CD14-positive monocyte (primary cell): ENCODE data around the gene PSME1. TPM values are rescaled to one million over a fixed set of nuclear protein-coding genes. Genes with fewer than 3 reads are reported as not detected.

ENCODE experiments used
- DNase-seq, 3 donors: peaks; one replicate each; pipeline ENCODE4 v3.0.0-alpha.2; 2011 to 2022
- H2AFZ ChIP-seq: 2 replicates; pipeline ENCODE4 v1.6.0; 2012; ENCODE audit warnings: mild to moderate bottlenecking, low read depth, low read length, inconsistent platforms; ENCODE audit not compliant: insufficient read depth, poor library complexity, severe bottlenecking
- H3K27ac ChIP-seq, 2 donors: 1 replicate in 1 of 2; 2 replicates in 1 of 2; pipeline ENCODE4 v1.5.1; 2012 to 2013; ENCODE audit warnings: low read length in 2 of 2, control low read depth in 1 of 2, inconsistent platforms in 1 of 2, low read depth in 1 of 2, mild to moderate bottlenecking in 1 of 2
- H3K27me3 ChIP-seq, 2 donors: one replicate each; pipeline versions ENCODE4 v1.6.0 to v1.6.1; 2011 to 2013; ENCODE audit warnings: low read length in 2 of 2; ENCODE audit not compliant: control insufficient read depth in 2 of 2, insufficient read depth in 2 of 2
- H3K36me3 ChIP-seq, 2 donors: replicated peaks in 1 of 2; 1 replicate in 1 of 2; 2 replicates in 1 of 2; pipeline versions ENCODE4 v1.5.1 to v1.6.1; 2012 to 2013; ENCODE audit warnings: low read length in 2 of 2, control low read depth in 1 of 2, inconsistent platforms in 1 of 2, mild to moderate bottlenecking in 1 of 2; ENCODE audit not compliant: insufficient read depth in 2 of 2, control insufficient read depth in 1 of 2
- H3K4me1 ChIP-seq, 2 donors: 1 replicate in 1 of 2; 2 replicates in 1 of 2; pipeline versions ENCODE4 v1.5.1 to v1.6.1; 2012 to 2013; ENCODE audit warnings: low read length in 2 of 2, control low read depth in 1 of 2, inconsistent platforms in 1 of 2, mild to moderate bottlenecking in 1 of 2, moderate library complexity in 1 of 2; ENCODE audit not compliant: insufficient read depth in 2 of 2, control insufficient read depth in 1 of 2
- H3K4me2 ChIP-seq: replicated peaks from 2 replicates; pipeline ENCODE3; 2012; ENCODE audit warnings: low read length, moderate library complexity, mild to moderate bottlenecking; ENCODE audit not compliant: poor library complexity, severe bottlenecking; ENCODE audit errors: extremely low read depth
- H3K4me3 ChIP-seq, 3 experiments: fragments of 200-600 bp in 1 of 3; sonication (generic) in 1 of 3; replicated peaks in 1 of 3; 1 replicate in 2 of 3; 2 replicates in 1 of 3; pipeline ENCODE4 v1.5.1; 2011 to 2013; ENCODE audit warnings: low read length in 3 of 3, mild to moderate bottlenecking in 3 of 3, control low read depth in 2 of 3, low read depth in 2 of 3, inconsistent platforms in 1 of 3, moderate library complexity in 1 of 3
- H3K79me2 ChIP-seq: 2 replicates; pipeline ENCODE4 v1.6.0; 2012; ENCODE audit warnings: mild to moderate bottlenecking, control low read depth, inconsistent platforms, low read length, moderate library complexity; ENCODE audit not compliant: insufficient read depth
- H3K9ac ChIP-seq: 2 replicates; pipeline ENCODE4 v1.6.0; 2017; ENCODE audit warnings: low read length, mild to moderate bottlenecking; ENCODE audit not compliant: insufficient read depth, poor library complexity, severe bottlenecking
- H3K9me3 ChIP-seq, 2 donors: replicated peaks in 1 of 2; 1 replicate in 1 of 2; 2 replicates in 1 of 2; pipeline versions ENCODE4 v1.5.1 to v1.6.1; 2012 to 2013; ENCODE audit warnings: low read length in 2 of 2, control low read depth in 1 of 2; ENCODE audit not compliant: control insufficient read depth in 1 of 2, insufficient read depth in 1 of 2
- H4K20me1 ChIP-seq: 2 replicates; pipeline ENCODE4 v1.6.0; 2012; ENCODE audit warnings: mild to moderate bottlenecking, low read length, control low read depth, moderate library complexity; ENCODE audit not compliant: insufficient read depth
- H3K27ac Mint-ChIP-seq, 7 donors: one replicate each; pipeline ENCODE4 v1.8.0; 2020; ENCODE audit warnings: mild to moderate bottlenecking in 7 of 7, mixed read lengths in 7 of 7, moderate library complexity in 6 of 7, inconsistent platforms in 2 of 7
- H3K27me3 Mint-ChIP-seq, 3 donors: one replicate each; pipeline ENCODE4 v1.8.0; 2021 to 2022; ENCODE audit warnings: low read depth in 3 of 3, mild to moderate bottlenecking in 3 of 3, mixed read lengths in 3 of 3, moderate library complexity in 3 of 3, inconsistent platforms in 1 of 3
- H3K36me3 Mint-ChIP-seq, 2 donors: one replicate each; pipeline ENCODE4 v1.8.0; 2020; ENCODE audit warnings: mixed read lengths in 2 of 2, inconsistent platforms in 1 of 2, mild to moderate bottlenecking in 1 of 2
- H3K4me1 Mint-ChIP-seq: one replicate; pipeline ENCODE4 v1.8.0; 2020; ENCODE audit warnings: mild to moderate bottlenecking, mixed read lengths
- H3K4me3 Mint-ChIP-seq, 2 donors: one replicate each; pipeline ENCODE4 v1.8.0; 2020; ENCODE audit warnings: mild to moderate bottlenecking in 2 of 2, mixed read lengths in 2 of 2, moderate library complexity in 1 of 2
- H3K9me3 Mint-ChIP-seq, 7 donors: one replicate each; pipeline ENCODE4 v1.8.0; 2020 to 2022; ENCODE audit warnings: mixed read lengths in 7 of 7, mild to moderate bottlenecking in 6 of 7, moderate library complexity in 6 of 7, inconsistent platforms in 2 of 7
- CTCF ChIP-seq: fragments of 200-600 bp; IDR thresholded peaks from one replicate; pipeline ENCODE4 v1.8.0; 2022; ENCODE audit warnings: antibody characterized with exemption, mild to moderate bottlenecking
- WGBS: methylation state at CpG from one replicate; pipeline ENCODE4 v1.1.5; 2013; ENCODE audit warnings: missing lambda C conversion rate; ENCODE audit not compliant: insufficient coverage; 5-methylcytosine and 5-hydroxymethylcytosine counted together
- intact Hi-C, 2 donors: fragments of 100-400 bp; cut with micrococcal nuclease; formaldehyde crosslinking; loops; one replicate each; pipeline versions ENCODE4 v1.15.0 to v1.15.1; 2023
- polyA plus RNA-seq, 3 donors: library from polyadenylated mRNA; depleted of rRNA in 1 of 3; unstranded in 2 of 3; stranded (reverse) in 1 of 3; fragments of 300-500 nt in 2 of 3; fragments of >200 nt in 1 of 3; fragmentation: Illumina TruSeq in 2 of 3; gene quantifications; 1 replicate in 2 of 3; 2 replicates in 1 of 3; pipeline ENCODE4 v1.2.3, GENCODE V29; 2012 to 2021

PSME1 gene
- polyA plus RNA-seq, 3 donors: 435 to 759 (median 729) TPM

GRCh38 chr14:24110060-24110459 is 25.9 kb upstream of the PSME1 start:
- no peak for DNase-seq
- intact Hi-C loops: loop anchor here in 1 of 2 donors (10.0 kb wide), 2 partner anchors 185 to 1185 kb away; partner anchors contain the start of genes DHRS1, NOP9 and PRMT5
- Mint-ChIP-seq H3K27me3 (peaks cover 0 to 3% (median 0%) of the 10 kb centered on the region in 3 donors), H3K4me1 (peaks cover 12% of the 10 kb centered on the region), H3K36me3 (peaks cover 2% of the 10 kb centered on the region in 2 donors), H3K4me3 (no peak overlapping the region), H3K9me3 (peaks cover 0 to 2% (median 0%) of the 10 kb centered on the region in 7 donors), H3K27ac (no peak overlapping the region)
- Histone ChIP-seq H3K9ac (no peak overlapping the region), H3K4me2 (no peak overlapping the region), H3K4me3 (no peak overlapping the region), H3K27me3 (no peaks in the 10 kb centered on the region), H3K4me1 (peaks cover 11 to 16% of the 10 kb centered on the region in 2 donors), H3K27ac (no peak overlapping the region), H2AFZ (no peak overlapping the region), H3K36me3 (peaks cover 0 to 3% of the 10 kb centered on the region in 2 donors), H3K79me2 (no peaks in the 10 kb centered on the region), H3K9me3 (no peaks in the 10 kb centered on the region), H4K20me1 (no peaks in the 10 kb centered on the region)
- TF ChIP-seq CTCF: no peak
- WGBS: 60% methylated on average over 3 of the region's 9 CpGs

DNA sequence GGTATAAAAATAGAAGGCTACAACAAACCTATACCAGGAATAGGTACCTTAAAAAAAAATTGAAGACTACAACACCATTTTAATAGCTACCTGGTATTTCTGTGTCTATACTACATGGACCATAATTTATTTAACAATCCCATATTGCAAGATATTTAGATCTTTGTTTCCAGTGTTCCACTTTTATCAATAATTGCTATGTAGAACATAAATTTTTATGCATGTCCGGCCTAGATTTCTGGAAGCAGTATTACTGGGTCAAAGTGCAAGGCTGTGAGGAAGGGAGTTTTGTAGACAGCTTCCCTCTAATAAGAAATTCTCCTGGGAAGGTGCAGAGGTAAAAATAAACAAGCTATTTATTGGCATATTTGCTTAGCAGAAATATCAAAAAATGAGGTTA is 25.5 kb upstream of the PSME1 start:
- intact Hi-C loops: loop anchor here in 1 of 2 donors (10.0 kb wide), 2 partner anchors 184 to 1186 kb away; partner anchors contain the start of genes DHRS1, NOP9 and PRMT5
- Histone ChIP-seq H3K27ac (no peak overlapping the region), H3K4me1 (peaks cover 15 to 20% of the 10 kb centered on the region in 2 donors), H3K4me2 (no peak overlapping the region), H3K4me3 (no peak overlapping the region), H3K9me3 (no peaks in the 10 kb centered on the region), H3K9ac (no peak overlapping the region), H3K79me2 (peaks cover 4% of the 10 kb centered on the region), H2AFZ (no peak overlapping the region), H4K20me1 (no peaks in the 10 kb centered on the region), H3K36me3 (no peaks in the 10 kb centered on the region), H3K27me3 (no peaks in the 10 kb centered on the region)
- Mint-ChIP-seq H3K27ac (no peak overlapping the region), H3K4me3 (no peak overlapping the region), H3K36me3 (no peaks in the 10 kb centered on the region), H3K27me3 (peaks cover 0 to 3% (median 0%) of the 10 kb centered on the region in 3 donors), H3K9me3 (peaks cover 0 to 2% (median 0%) of the 10 kb centered on the region in 7 donors), H3K4me1 (peaks cover 14% of the 10 kb centered on the region)
- no CpG with 5 or more reads among the region's 1 CpG for WGBS
- no peak for DNase-seq
- no peak for TF ChIP-seq CTCF
